ENCODE data around the gene PGBD5. TPM values are rescaled to one million over a fixed set of nuclear protein-coding genes. Genes with fewer than 3 reads are reported as not detected.
A peak's percentile ranks its signal among the peaks of the same experiment; 100 is the strongest.

The PGBD5 gene
- total and polyA plus RNA-seq, 9 of the 15 experiments (the other 6 are each of a cell fraction or from before 2014, with no cell fraction given): under 0.01 to 0.40 (median 0.10) TPM; not detected in 3

GRCh38 chr1:230310381-230311163, 115.6 kb downstream of the PGBD5 start (continued):
- TF ChIP-seq ESRRA (IDR thresholded peaks at IDR 0.05; ENCODE audit: borderline replicate concordance, low read depth): peak; percentile 45; the same call in 1 of the 2 replicates
- no peak for TF ChIP-seq ARID1B (IDR thresholded peaks at IDR 0.05)
- TF ChIP-seq SOX6 (IDR thresholded peaks at IDR 0.05): peak; percentile 25; the same call in 1 of the 2 replicates
- TF ChIP-seq KDM2B (CRISPR knock-in tag; IDR thresholded peaks at IDR 0.05): 0 out of 2 replicates have a peak, but pooled peaks have one; percentile 59
- TF ChIP-seq SIX5 (IDR thresholded peaks at IDR 0.05; ENCODE audit: borderline replicate concordance in 1 of 2, insufficient read depth in 1 of 2, low read depth in 1 of 2, low read length in 2 of 2): no peak
- no peak for TF ChIP-seq ZNF280A (IDR thresholded peaks at IDR 0.05; ENCODE audit: low read depth, partially characterized antibody)
- no peak for TF ChIP-seq CBX2 (IDR thresholded peaks at IDR 0.05; ENCODE audit: insufficient read depth, low read length, poor library complexity, severe bottlenecking)
- TF ChIP-seq ZFP91 (CRISPR knock-in tag; IDR thresholded peaks at IDR 0.05): no peak
- 0 out of 2 replicates have a peak, but pooled peaks have one; percentile 21 for TF ChIP-seq SMAD4 (CRISPR knock-in tag; conservative IDR thresholded peaks at IDR 0.05)
- TF ChIP-seq ZNF316 (IDR thresholded peaks at IDR 0.05): peak; percentile 50; the same call in 1 of the 2 replicates
- TF ChIP-seq ZNF3 (CRISPR knock-in tag; IDR thresholded peaks at IDR 0.05): no peak
- peak; percentile 65 for TF ChIP-seq VEZF1 (CRISPR knock-in tag; IDR thresholded peaks at IDR 0.05)
- TF ChIP-seq IFI16 (CRISPR knock-in tag; IDR thresholded peaks at IDR 0.05): peak; percentile 41; the same call in 1 of the 2 replicates
- TF ChIP-seq ZNF263 (CRISPR knock-in tag; IDR thresholded peaks at IDR 0.05; ENCODE audit: borderline replicate concordance): 0 out of 2 replicates have a peak, but pooled peaks have one; percentile 13
- peak; percentile 89 for TF ChIP-seq ZNF24 (IDR thresholded peaks at IDR 0.05)
- no peak for TF ChIP-seq CTCFL (IDR thresholded peaks at IDR 0.05; ENCODE audit: borderline replicate concordance, insufficient read depth, low read depth, low read length, poor library complexity, severe bottlenecking)
- peak; percentile 98 for TF ChIP-seq RAD21 (CRISPR knock-in tag; conservative IDR thresholded peaks at IDR 0.05 in 1 of 2, IDR thresholded peaks at IDR 0.05 in 1 of 2)
- peak; percentile 96 for TF ChIP-seq SMC3 (conservative IDR thresholded peaks at IDR 0.05; ENCODE audit: insufficient read depth, low read depth, low read length)

Data from K562 (cell line).